Posterior cingulate gyrus (tissue), 11 donors: ENCODE data around the gene BFSP1.
A peak's percentile ranks its signal among the peaks of the same experiment; 100 is the strongest.

Source experiments
- DNase-seq, 10 donors: peaks; one replicate each; pipeline versions ENCODE4 v3.0.0 to v3.0.0-alpha.2; 2020 to 2021; ENCODE audit warnings: mixed read lengths in 3 of 10
- intact Hi-C: fragments of 100-400 bp; cut with DNase I; formaldehyde crosslinking; loops from one replicate; pipeline ENCODE4 v1.15.1; 2023

Gene BFSP1

GRCh38 chr20:17470973-17471372 is 60.2 kb downstream of the BFSP1 start:
- DNase-seq: no peak
- intact Hi-C loops: no loop called here

DNA sequence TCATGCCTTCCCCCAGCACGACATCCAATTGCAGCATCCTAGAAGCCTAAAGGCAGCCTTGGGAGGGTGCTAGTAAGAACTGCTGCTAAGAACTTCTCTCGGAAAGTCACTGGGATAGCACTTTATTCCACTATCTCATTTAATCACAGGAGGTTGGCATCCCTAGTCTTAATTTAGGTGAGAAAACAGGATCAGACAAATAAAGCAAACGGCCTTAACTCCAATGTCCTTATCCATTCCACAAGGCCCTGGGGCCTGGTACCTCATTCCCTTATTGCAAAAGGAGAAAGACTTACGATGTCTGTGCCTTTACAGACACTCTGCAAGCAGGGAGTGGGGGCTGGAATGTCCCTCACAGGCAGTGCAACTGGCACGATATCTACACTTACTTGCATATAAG is 60.7 kb downstream of the BFSP1 start:
- intact Hi-C loops: no loop called here
- DNase-seq: no peak

DNA sequence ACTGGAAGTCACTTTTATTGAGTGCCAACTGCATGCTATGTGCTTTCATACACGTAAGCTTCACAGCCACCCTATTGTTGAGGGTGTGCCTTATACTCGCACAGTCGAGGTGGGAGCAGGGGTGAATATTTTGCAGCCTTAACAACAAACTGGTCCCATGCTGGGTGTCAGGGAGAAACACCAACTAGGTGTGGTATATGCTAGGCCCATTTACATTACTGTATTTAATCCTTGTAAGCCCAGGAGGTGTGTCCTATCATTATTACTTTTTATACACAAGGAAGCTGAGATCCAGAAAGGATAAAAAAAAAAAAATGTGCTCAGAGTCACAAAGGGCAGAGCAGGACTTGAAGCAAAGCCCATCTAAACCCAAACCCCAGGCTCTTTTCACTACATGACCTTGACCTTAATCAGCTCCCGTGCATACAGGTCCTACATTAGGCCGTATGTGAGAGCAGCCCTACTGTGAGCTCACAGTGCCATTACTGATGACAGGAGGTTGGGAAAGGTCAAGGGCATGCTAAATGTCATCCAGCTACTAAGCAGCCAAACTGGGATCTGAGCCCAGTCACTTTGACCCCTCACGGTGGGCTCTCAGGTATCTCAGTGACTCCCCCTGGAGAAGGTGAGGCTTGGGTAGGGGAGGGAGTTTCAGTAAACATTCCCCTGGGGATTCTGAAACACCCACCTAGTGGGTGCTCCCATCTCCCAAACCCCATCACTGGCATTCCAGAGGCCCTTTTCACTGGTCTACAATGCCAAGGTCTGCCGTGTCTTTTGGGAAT is 61.7 kb downstream of the BFSP1 start:
- DNase-seq: no peak
- intact Hi-C loops: no loop called here

DNA sequence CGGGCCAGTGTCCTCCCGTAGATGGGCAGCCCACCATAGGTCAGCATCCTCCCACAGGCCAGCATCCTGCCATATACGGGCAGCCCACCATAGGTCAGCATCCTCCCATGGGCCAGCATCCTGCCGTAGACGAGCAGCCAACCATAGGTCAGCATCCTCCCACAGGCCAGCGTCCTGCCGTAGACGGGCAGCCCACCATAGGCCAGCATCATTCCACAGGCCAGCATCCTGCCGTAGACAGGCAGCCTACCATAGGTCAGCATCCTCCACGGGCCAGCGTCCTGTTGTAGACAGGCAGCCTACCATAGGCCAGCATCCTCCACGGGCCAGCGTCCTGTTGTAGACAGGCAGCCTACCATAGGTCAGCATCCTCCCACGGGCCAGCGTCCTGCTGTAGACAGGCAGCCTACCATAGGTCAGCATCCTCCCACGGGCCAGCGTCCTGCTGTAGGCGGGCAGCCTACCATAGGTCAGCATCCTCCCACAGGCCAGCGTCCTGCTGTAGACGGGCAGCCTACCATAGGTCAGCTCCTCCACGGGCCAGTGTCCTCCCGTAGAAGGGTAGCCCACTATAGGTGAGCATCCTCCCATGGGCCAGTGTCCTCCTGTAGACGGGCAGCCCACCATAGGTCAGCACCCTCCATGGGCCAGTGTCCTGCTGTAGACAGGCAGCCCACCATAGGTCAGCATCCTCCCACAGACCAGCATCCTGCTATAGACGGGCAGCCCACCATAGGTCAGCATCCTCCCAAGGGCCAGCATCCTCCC is 62.9 kb downstream of the BFSP1 start:
- intact Hi-C loops: no loop called here
- DNase-seq: no peak

GRCh38 chr20:17467120-17467655 is 64.0 kb downstream of the BFSP1 start:
- no peak for DNase-seq
- intact Hi-C loops: no loop called here

- no peak for DNase-seq
- intact Hi-C loops: no loop called here
These were observed 64.5 kb downstream of the BFSP1 start for GRCh38 chr20:17466641-17467040.

DNA sequence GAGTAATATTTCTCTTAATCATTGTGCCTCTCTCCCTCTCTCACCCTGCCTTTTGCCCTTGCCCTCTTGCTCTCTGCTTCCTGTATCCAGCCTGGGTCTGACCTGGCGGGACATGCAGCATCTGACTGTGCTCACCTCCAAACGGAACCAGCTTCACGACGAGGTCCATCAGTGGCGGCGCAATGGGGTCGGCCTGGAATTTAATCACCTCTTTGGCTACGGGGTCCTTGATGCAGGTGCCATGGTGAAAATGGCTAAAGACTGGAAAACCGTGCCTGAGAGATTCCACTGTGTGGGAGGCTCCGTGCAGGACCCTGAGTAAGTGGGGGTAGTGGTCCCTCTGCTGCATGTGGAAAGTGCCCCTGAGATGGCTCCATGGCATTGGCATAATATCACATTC is 65.9 kb downstream of the BFSP1 start:
- intact Hi-C loops: no loop called here

DNA sequence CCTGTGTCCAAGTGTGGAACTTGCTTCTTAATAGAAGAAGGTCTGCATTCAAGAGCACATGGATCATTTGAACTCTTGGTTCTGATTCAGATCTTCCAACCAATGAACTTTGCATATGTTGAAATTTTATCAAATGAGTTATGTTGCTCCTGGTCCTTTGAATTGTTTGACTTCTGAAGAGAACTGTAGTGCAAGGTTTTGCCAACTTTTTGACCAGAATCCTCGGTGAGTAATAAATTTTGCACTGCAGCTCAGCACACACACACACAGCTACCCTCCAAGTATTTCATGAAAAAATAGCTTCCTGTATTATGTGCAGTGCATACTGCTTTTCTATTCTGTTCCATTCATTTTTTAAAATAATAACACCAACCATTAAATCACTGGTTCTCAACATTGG is 67.5 kb downstream of the BFSP1 start:
- DNase-seq: no peak
- intact Hi-C loops: no loop called here

More for the DNA sequence above, 65.9 kb downstream of the BFSP1 start:
- no peak for DNase-seq

- DNase-seq: no peak
- intact Hi-C loops: no loop called here
These were observed 69.2 kb downstream of the BFSP1 start for GRCh38 chr20:17461941-17462340.

- intact Hi-C loops: no loop called here
- DNase-seq: no peak
These were observed 71.1 kb downstream of the BFSP1 start for GRCh38 chr20:17460119-17460518.

GRCh38 chr20:17457588-17458190 is 73.5 kb downstream of the BFSP1 start:
- intact Hi-C loops: no loop called here
- DNase-seq: no peak

DNA sequence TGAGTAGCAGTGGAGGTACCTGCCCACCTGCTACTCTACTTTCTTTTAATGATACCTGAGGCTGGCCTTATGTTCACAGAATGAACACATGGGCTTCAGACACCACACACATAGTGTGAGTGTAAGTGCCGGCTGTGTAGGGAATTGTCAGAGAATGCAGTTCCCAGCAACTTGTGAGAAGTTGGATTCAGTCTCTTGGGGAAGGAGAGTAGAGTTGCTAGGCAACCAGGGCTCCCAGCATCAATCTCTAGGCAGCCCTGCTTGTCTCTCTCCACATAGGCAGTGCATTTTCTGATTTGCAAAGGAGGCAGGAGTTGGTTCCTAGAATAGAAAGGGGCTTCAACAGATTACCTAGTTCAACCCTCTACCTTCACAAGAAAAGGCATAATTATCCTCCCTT is 74.1 kb downstream of the BFSP1 start:
- intact Hi-C loops: no loop called here
- peak in 1 of 10 donors; percentile 29 for DNase-seq

GRCh38 chr20:17456279-17456678 is 74.9 kb downstream of the BFSP1 start:
- intact Hi-C loops: no loop called here
- DNase-seq: peak in 6 of 10 donors; percentile 19 to 88 (median 66)

- intact Hi-C loops: no loop called here
- no peak for DNase-seq
These were observed 77.6 kb downstream of the BFSP1 start for GRCh38 chr20:17453592-17453991.

GRCh38 chr20:17452441-17452840 is 78.7 kb downstream of the BFSP1 start:
- intact Hi-C loops: no loop called here
- no peak for DNase-seq

DNA sequence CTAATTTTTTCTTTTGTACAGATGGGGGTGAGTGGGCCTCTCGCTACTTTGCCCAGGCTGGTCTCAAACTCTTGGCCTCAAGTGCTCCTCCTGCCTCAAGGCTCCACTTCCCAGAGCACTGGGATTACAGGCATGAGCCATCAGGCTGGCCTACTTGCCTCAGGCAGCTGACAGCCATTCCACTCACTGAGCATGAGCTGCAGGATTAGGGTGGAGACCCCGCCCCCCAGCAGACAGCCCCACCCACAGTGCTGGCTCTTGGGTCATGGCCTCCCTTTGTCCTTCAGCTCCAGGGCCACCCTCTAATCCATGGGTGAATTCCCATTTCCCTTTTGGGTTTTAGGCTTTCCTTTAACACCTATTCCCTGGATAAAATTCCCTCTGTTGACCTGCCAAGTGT is 82.1 kb downstream of the BFSP1 start:
- no peak for DNase-seq

GRCh38 chr20:17448071-17448470 is 83.1 kb downstream of the BFSP1 start:
- intact Hi-C loops: no loop called here

More for the DNA sequence above, 82.1 kb downstream of the BFSP1 start:
- intact Hi-C loops: no loop called here

DNA sequence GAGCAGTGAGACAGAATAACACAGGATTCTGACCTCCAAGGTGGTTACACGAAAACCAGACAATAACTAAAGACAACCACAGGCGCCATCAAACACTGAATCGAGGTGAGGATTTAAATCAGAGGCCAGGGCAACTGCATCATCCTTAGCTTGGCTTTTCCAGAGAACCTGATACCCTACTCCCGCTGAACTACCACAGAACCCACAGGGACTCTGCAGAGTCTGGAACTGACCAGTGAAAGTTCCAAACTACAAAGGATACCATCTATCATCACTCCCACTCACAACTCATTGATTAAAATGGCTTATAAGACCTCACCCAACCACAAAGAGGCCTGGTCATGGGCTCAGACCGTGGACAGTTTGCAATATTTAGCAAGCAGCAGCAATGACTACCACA is 85.0 kb downstream of the BFSP1 start:
- DNase-seq: no peak
- intact Hi-C loops: no loop called here

More at GRCh38 chr20:17448071-17448470, 83.1 kb downstream of the BFSP1 start:
- no peak for DNase-seq

- DNase-seq: no peak
- intact Hi-C loops: no loop called here
These were observed 85.6 kb downstream of the BFSP1 start for GRCh38 chr20:17445543-17445942.

DNA sequence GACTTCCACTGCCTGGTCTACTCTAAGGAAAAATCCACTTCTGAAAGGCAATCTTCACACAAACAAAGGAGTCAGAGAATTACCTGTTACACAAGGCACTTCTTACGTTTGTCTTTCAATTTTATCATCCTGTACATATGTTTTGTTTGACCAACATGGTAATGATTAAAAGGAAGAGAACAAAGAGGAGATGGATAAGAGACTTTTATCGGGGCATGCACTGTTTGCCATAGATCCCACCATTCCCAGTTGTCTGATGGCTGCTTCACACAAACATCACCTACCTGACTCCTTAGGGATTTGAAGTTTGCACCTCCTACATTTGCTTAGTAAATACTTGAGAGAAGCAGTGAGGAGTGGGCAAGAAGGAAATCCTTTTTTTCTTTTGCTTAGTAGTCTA is 87.1 kb downstream of the BFSP1 start:
- DNase-seq: no peak
- intact Hi-C loops: no loop called here
